Activated gamma-delta T cell treated with anti-CD3 and anti-CD28 coated beads, Interleukin-2, amount 50 U/mL, for 16 hours (primary cell): ENCODE measurements around the gene RCN1.

Experiments
- DNase-seq: peaks from one replicate; pipeline ENCODE4 v3.0.0-alpha.2; 2020; ENCODE audit warnings: low read depth

The RCN1 gene

DNA sequence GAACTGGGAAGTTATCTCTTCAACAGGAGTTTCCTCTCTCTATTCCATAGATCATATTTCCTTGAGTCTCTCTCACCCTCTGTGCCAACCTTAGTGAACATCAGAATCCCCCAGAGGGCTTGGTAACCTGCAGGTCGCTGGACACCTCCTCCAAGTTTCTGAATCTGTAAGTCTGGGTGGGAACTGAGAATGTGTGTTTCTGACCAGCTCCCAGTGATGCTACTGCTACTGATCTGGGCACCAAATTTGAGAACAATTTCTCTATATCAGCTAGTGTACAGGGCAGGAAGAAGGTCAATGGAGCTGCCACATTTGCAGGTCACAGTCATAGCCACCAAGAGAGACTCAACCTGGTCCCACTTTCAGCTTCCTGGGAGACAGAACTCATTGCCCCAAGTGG, 62.9 kb downstream of the RCN1 start:
- no peak for DNase-seq

DNA sequence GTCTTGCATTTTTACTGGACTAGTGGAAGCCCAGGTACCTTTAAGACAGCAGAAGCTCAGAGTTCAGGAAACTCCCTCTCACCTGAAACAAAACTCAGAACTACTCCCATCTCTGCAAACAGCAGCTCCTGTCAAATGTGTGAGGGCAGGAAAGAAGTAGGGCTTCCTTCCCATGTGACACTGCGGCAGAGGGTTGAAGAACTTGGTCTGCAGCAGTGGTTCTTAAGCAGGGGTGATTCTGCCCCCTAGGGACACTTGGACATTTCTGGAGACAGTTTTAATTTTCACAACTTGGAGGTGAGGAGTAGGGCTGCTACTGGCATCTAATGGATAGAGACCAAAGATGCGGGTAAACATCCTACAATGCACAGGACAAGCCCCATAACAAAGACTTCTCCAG, 63.4 kb downstream of the RCN1 start:
- DNase-seq = no peak
